Lung (tissue), 12 donors: ENCODE results near the gene SPECC1. TPM values are rescaled to one million over a fixed set of nuclear protein-coding genes. Genes with fewer than 3 reads are reported as not detected.

Source experiments
- ATAC-seq: fragments of 200-7000 bp; cut with Tn5 transposase; one replicate; pipeline ENCODE4 v1.9.1; 2020; ENCODE audit warnings: moderate number of reproducible peaks; ENCODE audit not compliant: insufficient read depth, low FRiP score
- DNase-seq, 3 donors: peaks; one replicate each; pipeline ENCODE4 v3.0.0-alpha.2; 2013 to 2017
- H3K27ac ChIP-seq, 2 donors: one replicate each; pipeline ENCODE4 v1.5.1; 2013; ENCODE audit warnings: mild to moderate bottlenecking in 2 of 2, moderate library complexity in 2 of 2, control low read depth in 1 of 2, inconsistent platforms in 1 of 2, low read depth in 1 of 2, low read length in 1 of 2
- H3K27me3 ChIP-seq, 3 donors: one replicate each; pipeline ENCODE4 v1.5.1; 2013; ENCODE audit warnings: low read length in 2 of 3; ENCODE audit not compliant: control insufficient read depth in 3 of 3, insufficient read depth in 3 of 3
- H3K36me3 ChIP-seq, 4 donors: one replicate each; pipeline ENCODE4 v1.5.1; 2013; ENCODE audit warnings: low read length in 4 of 4, mild to moderate bottlenecking in 1 of 4, moderate library complexity in 1 of 4; ENCODE audit not compliant: control insufficient read depth in 4 of 4, insufficient read depth in 4 of 4
- H3K4me1 ChIP-seq, 5 donors: one replicate each; pipeline ENCODE4 v1.5.1; 2013; ENCODE audit warnings: low read length in 5 of 5, mild to moderate bottlenecking in 2 of 5, moderate library complexity in 1 of 5; ENCODE audit not compliant: control insufficient read depth in 5 of 5, insufficient read depth in 5 of 5
- H3K4me3 ChIP-seq: one replicate; pipeline ENCODE4 v1.5.1; 2013; ENCODE audit warnings: mild to moderate bottlenecking, control low read depth, moderate library complexity
- H3K9ac ChIP-seq, 2 donors: one replicate each; pipeline ENCODE4 v1.5.1; 2013; ENCODE audit warnings: low read length in 2 of 2, control low read depth in 1 of 2; ENCODE audit not compliant: insufficient read depth in 1 of 2
- H3K9me3 ChIP-seq, 4 donors: one replicate each; pipeline ENCODE4 v1.5.1; 2013; ENCODE audit warnings: low read length in 3 of 4, mild to moderate bottlenecking in 1 of 4, moderate library complexity in 1 of 4; ENCODE audit not compliant: control insufficient read depth in 4 of 4, insufficient read depth in 3 of 4
- CTCF ChIP-seq: IDR thresholded peaks from 2 replicates; pipeline ENCODE4 v1.5.1; 2012; ENCODE audit warnings: mild to moderate bottlenecking; ENCODE audit errors: control extremely low read depth, extremely low read depth
- WGBS, 2 donors: extraction: QIAGEN DNeasy Blood & Tissue Kit; methylation state at CpG; one replicate each; pipeline ENCODE4 v1.1.7; 2013; 5-methylcytosine and 5-hydroxymethylcytosine counted together
- polyA plus RNA-seq, 2 donors: library from polyadenylated mRNA; stranded (reverse); fragments of 200-250 nt; gene quantifications; one replicate each; pipeline ENCODE4 v1.2.1, GENCODE V29; 2013
- total RNA-seq, 2 donors: library from RNA; depleted of rRNA in 1 of 2; stranded (reverse); fragments of >200 nt in 1 of 2; gene quantifications; one replicate each; pipeline ENCODE4 v1.2.1, GENCODE V29; 2014 to 2021
- donor health status: control.
- donor health status: control.
- donor health status: Bipolar disorder and iron deficiency.
- donor health status: healthy.
- donor health status: DM: yes; HTN: yes; CAD: no.

Gene SPECC1
- total and polyA plus RNA-seq, 4 donors = 8.8 to 27.1 (median 14.7) TPM

DNA sequence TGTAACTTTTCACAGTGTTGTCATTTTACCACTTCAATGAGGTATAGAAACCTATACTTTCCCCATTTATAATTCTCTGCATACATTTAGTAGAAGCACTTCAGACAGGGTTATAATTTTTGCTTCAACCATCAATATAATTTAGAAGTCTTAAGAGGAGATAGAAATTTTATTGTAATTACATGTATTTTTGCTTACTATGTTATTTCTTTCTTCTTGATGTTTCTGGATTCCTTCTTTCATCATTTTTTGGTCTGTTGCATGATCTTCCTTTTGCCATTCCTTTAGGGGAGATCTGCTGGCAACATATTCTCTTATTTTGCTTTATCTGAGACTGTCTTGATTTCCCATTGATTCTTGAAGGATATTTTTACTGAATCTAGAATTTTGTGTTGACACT, 31.1 kb downstream of the SPECC1 start:
- TF ChIP-seq CTCF = no peak
- Histone ChIP-seq H3K9me3 (no peaks in the 10 kb centered on the region), H3K27me3 (peaks cover 0 to 3% (median 0%) of the 10 kb centered on the region in 3 donors)

DNA sequence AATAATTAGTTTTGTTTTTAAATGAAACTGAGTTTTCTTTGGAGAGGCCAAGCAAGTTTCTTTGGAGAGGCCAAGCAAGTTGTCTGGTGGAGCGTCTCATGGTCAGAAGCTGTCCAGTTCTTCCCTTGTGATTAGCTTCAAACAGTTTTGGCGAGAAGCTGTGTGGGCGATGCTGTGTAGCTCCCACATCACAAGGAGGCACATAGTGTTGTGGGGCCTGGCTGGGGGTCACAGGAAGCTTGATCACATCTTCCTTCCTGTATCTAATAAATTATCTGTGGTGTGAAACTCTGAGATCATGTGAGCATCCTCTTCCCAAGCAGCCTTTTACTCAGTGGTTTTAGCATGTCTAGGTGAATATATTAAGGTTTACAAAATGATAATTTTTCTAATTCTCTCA, 33.9 kb downstream of the SPECC1 start:
- no peaks in the 10 kb centered on the region for H3K36me3 ChIP-seq
- no peak for DNase-seq
- H3K9me3 ChIP-seq = no peaks in the 10 kb centered on the region

More for the DNA sequence above, 31.1 kb downstream of the SPECC1 start:
- DNase-seq (no peak), ATAC-seq (no peak)
- no peak overlapping the region for H3K27ac ChIP-seq
- no peaks in the 10 kb centered on the region for H3K4me1 ChIP-seq
- no peak overlapping the region for H3K4me3 ChIP-seq
- H3K9ac ChIP-seq = no peak overlapping the region
- no peaks in the 10 kb centered on the region for H3K36me3 ChIP-seq

DNA sequence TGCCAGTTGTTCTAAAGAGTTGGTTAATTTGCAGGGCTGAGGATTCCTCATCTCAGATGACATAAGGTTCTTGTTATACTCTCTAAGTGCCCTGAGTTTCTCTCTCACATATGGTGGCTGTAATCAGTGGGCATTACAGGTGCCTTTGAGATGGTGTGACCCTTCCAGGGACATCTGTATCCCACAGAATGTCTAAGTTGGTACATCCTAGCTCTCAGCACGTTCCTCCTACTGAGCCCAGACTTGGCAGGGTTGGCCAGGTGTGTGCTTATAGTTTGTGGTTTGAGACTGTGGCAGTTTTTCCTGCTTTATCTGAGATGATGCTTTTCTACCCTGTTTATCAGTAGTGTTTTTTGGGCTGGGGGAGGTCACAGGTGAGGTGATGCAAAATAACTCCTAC, 36.3 kb downstream of the SPECC1 start:
- no peak for TF ChIP-seq CTCF

More for the DNA sequence above, 33.9 kb downstream of the SPECC1 start:
- no peak overlapping the region for H3K9ac ChIP-seq
- no peak for ATAC-seq
- H3K27ac ChIP-seq = no peak overlapping the region
- no peak for TF ChIP-seq CTCF
- no peak overlapping the region for H3K4me3 ChIP-seq
- 69 to 78% methylated on average over 3 of the region's 3 CpGs for WGBS, 2 donors
- H3K27me3 ChIP-seq = peaks cover 0 to 3% (median 0%) of the 10 kb centered on the region in 3 donors
- H3K4me1 ChIP-seq = no peaks in the 10 kb centered on the region

GRCh38 chr17:20046629-20047028, 37.5 kb downstream of the SPECC1 start:
- Histone ChIP-seq H3K9ac (no peak overlapping the region), H3K4me1 (no peaks in the 10 kb centered on the region), H3K4me3 (no peak overlapping the region), H3K27ac (no peak overlapping the region), H3K9me3 (no peaks in the 10 kb centered on the region), H3K36me3 (no peaks in the 10 kb centered on the region), H3K27me3 (no peaks in the 10 kb centered on the region)
- ATAC-seq (no peak), DNase-seq (no peak)
- TF ChIP-seq CTCF = no peak
- WGBS, 2 donors = 78 to 89% methylated on average over 8 of the region's 8 CpGs

More for the DNA sequence above, 36.3 kb downstream of the SPECC1 start:
- Histone ChIP-seq H3K9ac (no peak overlapping the region), H3K4me1 (no peaks in the 10 kb centered on the region), H3K27ac (no peak overlapping the region), H3K27me3 (no peaks in the 10 kb centered on the region), H3K36me3 (no peaks in the 10 kb centered on the region), H3K4me3 (no peak overlapping the region), H3K9me3 (no peaks in the 10 kb centered on the region)
- DNase-seq = no peak
- WGBS, 2 donors = 53 to 69% methylated on average over 1 of the region's 1 CpG
- no peak for ATAC-seq
